Transverse colon (tissue), 4 donors: ENCODE measurements around the gene ZSCAN22.

Experiments
- CTCF ChIP-seq, 5 experiments: fragments of 200-600 bp in 3 of 5; fragments of 450-650 bp in 2 of 5; sonication (generic) in 3 of 5; IDR thresholded peaks; 1 replicate in 2 of 5; 2 replicates in 3 of 5; pipeline ENCODE4 v1.5.1; 2016 to 2017; ENCODE audit warnings: antibody characterized with exemption in 5 of 5, inconsistent platforms in 3 of 5, mild to moderate bottlenecking in 2 of 5, moderate library complexity in 1 of 5
- EP300 ChIP-seq: sonication (generic); formaldehyde crosslinking; IDR thresholded peaks from one replicate; pipeline ENCODE4 v1.6.1; 2017; ENCODE audit warnings: antibody characterized with exemption, low read depth
- POLR2A ChIP-seq: fragments of 450-650 bp; IDR thresholded peaks from one replicate; pipeline ENCODE4 v1.6.1; 2016; ENCODE audit warnings: antibody characterized with exemption, mild to moderate bottlenecking, moderate library complexity
- POLR2AphosphoS5 ChIP-seq, 3 donors: sonication (generic); formaldehyde crosslinking; IDR thresholded peaks; one replicate each; pipeline ENCODE4 v1.6.1; 2016; ENCODE audit warnings: antibody characterized with exemption in 3 of 3

- TF ChIP-seq CTCF (IDR thresholded peaks at IDR 0.05) (no peak), POLR2AphosphoS5 (IDR thresholded peaks at IDR 0.05) (no peak), POLR2A (no peak), EP300 (no peak)
Observed at GRCh38 chr19:58355908-58356765, 29.3 kb downstream of the ZSCAN22 start.
